ENCODE results near the gene PICALM. TPM values are rescaled to one million over a fixed set of nuclear protein-coding genes. Genes with fewer than 3 reads are reported as not detected.

Gene PICALM
- total RNA-seq, 1 donor = 313 TPM

- no peak for TF ChIP-seq CTCF (IDR thresholded peaks at IDR 0.05; ENCODE audit: extremely low read depth, low read depth, low read length)
- Histone ChIP-seq H3K36me3 (ENCODE audit: insufficient read depth, low read length) (no peaks in the 10 kb centered on the region), H3K27me3 (ENCODE audit: insufficient read depth, low read length) (no peaks in the 10 kb centered on the region), H2AFZ (ENCODE audit: low read length) (no peak overlapping the region), H3K4me1 (ENCODE audit: insufficient read depth, low read length) (peaks cover 28% of the 10 kb centered on the region), H3K4me3 (ENCODE audit: insufficient read depth, low read length) (no peak overlapping the region), H3K27ac (ENCODE audit: low read depth, low read length) (peak overlapping the region; percentile 9), H4K20me1 (ENCODE audit: insufficient read depth, low read length) (peaks cover 81% of the 10 kb centered on the region), H3K4me2 (ENCODE audit: insufficient read depth, low read length) (no peak overlapping the region), H3K79me2 (ENCODE audit: insufficient read depth, low read length) (peaks cover 99% of the 10 kb centered on the region), H3K9me3 (ENCODE audit: low read depth, low read length) (no peaks in the 10 kb centered on the region)
- no peak for DNase-seq (ENCODE audit: insufficient read length, low spot score, missing footprints)
These were observed 15.9 kb downstream of the PICALM start for GRCh38 chr11:86052693-86053641.

DNA sequence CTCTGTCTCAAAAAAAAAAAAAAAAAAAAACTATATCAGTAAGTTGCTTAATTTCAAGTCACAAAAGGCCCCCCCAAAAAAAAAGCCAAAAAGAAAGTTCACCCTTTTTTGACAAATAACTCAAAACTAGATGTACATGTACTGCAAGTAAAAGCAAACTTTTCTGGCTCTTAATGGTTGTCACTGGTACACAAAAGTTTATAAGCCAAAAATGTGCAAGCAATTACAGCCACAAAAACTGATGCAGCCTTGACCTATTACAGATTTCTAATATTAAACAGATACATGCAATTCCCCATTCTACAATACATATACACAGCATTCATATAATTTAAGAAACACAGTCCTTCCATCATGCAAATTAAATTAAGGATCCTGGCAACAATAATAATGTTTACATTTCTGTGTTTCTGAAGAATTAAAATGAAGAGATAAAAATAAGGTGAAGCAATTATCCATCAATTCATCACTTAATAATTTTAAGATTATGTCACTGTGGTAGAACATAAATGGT lies 18.6 kb downstream of the PICALM start:
- TF ChIP-seq CTCF (IDR thresholded peaks at IDR 0.05; ENCODE audit: extremely low read depth, low read depth, low read length) = no peak
- Histone ChIP-seq H2AFZ (ENCODE audit: low read length) (no peak overlapping the region), H3K9me3 (ENCODE audit: low read depth, low read length) (no peaks in the 10 kb centered on the region), H3K4me3 (ENCODE audit: insufficient read depth, low read length) (no peak overlapping the region), H3K27ac (ENCODE audit: low read depth, low read length) (no peak overlapping the region), H3K4me1 (ENCODE audit: insufficient read depth, low read length) (peaks cover 50% of the 10 kb centered on the region), H4K20me1 (ENCODE audit: insufficient read depth, low read length) (peaks cover 88% of the 10 kb centered on the region), H3K36me3 (ENCODE audit: insufficient read depth, low read length) (no peaks in the 10 kb centered on the region), H3K4me2 (ENCODE audit: insufficient read depth, low read length) (no peak overlapping the region), H3K27me3 (ENCODE audit: insufficient read depth, low read length) (no peaks in the 10 kb centered on the region), H3K79me2 (ENCODE audit: insufficient read depth, low read length) (peaks cover 100% of the 10 kb centered on the region)
- DNase-seq (ENCODE audit: insufficient read length, low spot score, missing footprints) = no peak

DNA sequence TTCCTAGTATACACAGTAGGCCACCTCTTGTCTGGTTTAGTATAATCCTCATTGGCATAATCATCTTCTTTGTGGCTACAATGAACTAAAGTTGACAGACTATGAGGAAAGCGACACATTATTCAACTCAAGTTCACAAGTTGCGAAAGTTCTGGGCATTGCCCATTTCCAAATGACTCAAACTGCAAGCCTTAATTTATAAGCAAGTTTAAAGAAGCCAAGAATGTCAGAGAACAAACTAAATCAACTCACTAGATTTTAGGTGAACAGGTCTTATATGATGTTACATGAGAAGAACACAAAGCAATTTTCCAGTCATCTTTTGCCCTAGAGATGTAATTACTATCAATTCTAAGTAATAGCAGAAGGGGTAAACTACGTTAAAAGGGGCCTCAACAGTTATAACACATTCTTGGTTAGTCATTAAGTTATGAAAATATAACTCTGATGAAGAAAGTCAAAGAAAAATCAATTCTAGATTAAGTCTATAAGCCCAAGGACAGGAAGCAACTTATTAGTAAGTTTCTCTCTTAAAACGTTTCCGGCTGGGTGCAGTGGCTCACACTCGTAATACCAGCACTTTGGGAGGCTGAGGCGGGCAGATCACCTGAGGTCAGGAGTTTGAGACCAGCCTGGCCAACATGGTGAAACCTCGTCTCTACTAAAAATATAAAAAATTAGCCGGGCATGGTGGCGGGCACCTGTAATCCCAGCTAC lies 21.5 kb downstream of the PICALM start:
- no peaks in the 10 kb centered on the region for H3K9me3 ChIP-seq (ENCODE audit: low read depth, low read length)
- H3K36me3 ChIP-seq (ENCODE audit: insufficient read depth, low read length) = no peaks in the 10 kb centered on the region
- H3K27ac ChIP-seq (ENCODE audit: low read depth, low read length) = peak overlapping the region; percentile 57
- peaks cover 100% of the 10 kb centered on the region for H3K79me2 ChIP-seq (ENCODE audit: insufficient read depth, low read length)
- H3K4me2 ChIP-seq (ENCODE audit: insufficient read depth, low read length) = peak overlapping the region; percentile 30
- no peak overlapping the region for H3K4me3 ChIP-seq (ENCODE audit: insufficient read depth, low read length)
- H2AFZ ChIP-seq (ENCODE audit: low read length) = no peak overlapping the region
- peaks cover 85% of the 10 kb centered on the region for H4K20me1 ChIP-seq (ENCODE audit: insufficient read depth, low read length)
- peak; percentile 73 for DNase-seq (ENCODE audit: insufficient read length, low spot score, missing footprints)
- H3K27me3 ChIP-seq (ENCODE audit: insufficient read depth, low read length) = no peaks in the 10 kb centered on the region
- peaks cover 56% of the 10 kb centered on the region for H3K4me1 ChIP-seq (ENCODE audit: insufficient read depth, low read length)
- no peak for TF ChIP-seq CTCF (IDR thresholded peaks at IDR 0.05; ENCODE audit: extremely low read depth, low read depth, low read length)

DNA sequence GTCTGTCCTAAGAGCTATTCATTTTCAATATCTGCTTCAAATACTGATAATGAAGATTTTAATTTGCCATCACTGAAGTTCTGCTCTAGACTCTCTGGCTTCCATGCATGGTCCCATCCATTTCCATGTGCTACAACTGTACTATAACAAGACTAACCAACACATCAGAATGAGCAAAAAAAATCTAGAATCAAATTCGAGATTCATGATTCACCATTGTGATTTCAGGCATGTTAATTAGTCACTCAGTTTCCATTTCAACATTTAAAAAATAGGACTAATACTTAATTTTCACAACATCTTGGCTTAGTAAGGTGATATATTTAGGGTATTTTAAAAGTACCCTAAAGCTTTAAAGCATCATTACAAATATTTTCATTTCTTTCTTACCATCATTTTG lies 22.8 kb downstream of the PICALM start:
- no peak for TF ChIP-seq CTCF (IDR thresholded peaks at IDR 0.05; ENCODE audit: extremely low read depth, low read depth, low read length)
- DNase-seq (ENCODE audit: insufficient read length, low spot score, missing footprints) = no peak
- Histone ChIP-seq H3K27ac (ENCODE audit: low read depth, low read length) (no peak overlapping the region), H3K36me3 (ENCODE audit: insufficient read depth, low read length) (no peaks in the 10 kb centered on the region), H2AFZ (ENCODE audit: low read length) (no peak overlapping the region), H4K20me1 (ENCODE audit: insufficient read depth, low read length) (peaks cover 78% of the 10 kb centered on the region), H3K79me2 (ENCODE audit: insufficient read depth, low read length) (peaks cover 99% of the 10 kb centered on the region), H3K4me1 (ENCODE audit: insufficient read depth, low read length) (peaks cover 64% of the 10 kb centered on the region), H3K4me2 (ENCODE audit: insufficient read depth, low read length) (peak overlapping the region; percentile 30), H3K4me3 (ENCODE audit: insufficient read depth, low read length) (no peak overlapping the region), H3K9me3 (ENCODE audit: low read depth, low read length) (no peaks in the 10 kb centered on the region), H3K27me3 (ENCODE audit: insufficient read depth, low read length) (no peaks in the 10 kb centered on the region)

All from osteoblast (primary cell).